GM21381 (cell line): ENCODE measurements around the gene SCO2.

Experiments used
- ATAC-seq: cut with Tn5 transposase; IDR thresholded peaks from one replicate; pipeline ENCODE4 v1.9.1; 2021; ENCODE audit warnings: mild to moderate bottlenecking, moderate library complexity; ENCODE audit not compliant: unreplicated experiment

SCO2 gene

DNA sequence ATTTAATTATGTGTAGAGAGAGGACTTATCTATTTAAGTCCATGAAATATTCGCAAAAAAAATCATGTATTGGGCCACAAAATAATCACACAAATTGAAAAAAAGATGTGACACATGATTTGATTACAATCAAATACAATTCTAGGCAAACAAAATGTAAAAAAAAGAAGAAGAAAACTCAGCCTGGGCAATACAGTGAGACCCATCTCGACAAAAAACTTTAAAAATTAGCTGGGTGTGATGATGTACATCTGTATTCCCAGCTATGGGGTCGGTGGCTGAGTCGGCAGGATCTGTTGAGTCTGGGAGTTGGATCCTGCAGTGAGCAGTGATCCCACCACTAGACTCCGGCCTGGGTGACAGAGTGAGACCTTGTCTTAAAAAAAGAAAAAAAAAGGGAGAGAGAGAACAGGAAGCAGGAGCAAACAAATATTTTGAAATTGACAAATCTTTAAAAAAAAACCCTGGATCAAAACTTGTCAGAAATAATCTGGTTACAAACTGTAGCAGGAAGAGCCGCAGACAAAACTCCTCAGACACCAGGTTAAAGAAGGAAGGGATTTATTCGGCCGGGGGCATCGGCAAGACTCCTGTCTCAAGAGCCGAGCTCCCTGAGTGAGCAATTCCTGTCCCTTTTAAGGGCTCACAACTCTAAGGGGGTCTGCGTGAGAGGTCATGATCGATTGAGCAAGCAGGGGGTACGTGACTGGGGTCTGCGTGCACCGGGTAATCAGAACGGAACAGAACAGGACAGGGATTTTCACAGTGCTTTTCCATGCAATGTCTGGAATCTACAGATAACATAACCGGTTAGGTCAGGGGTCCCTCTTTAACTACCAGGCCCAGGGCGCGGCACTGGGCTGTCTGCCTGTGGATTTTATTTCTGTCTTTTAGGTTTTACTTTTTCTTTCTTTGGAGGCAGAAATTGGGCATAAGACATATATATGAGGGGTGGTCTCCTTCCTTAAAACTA is 7.7 kb upstream of the SCO2 start:
- no peak for ATAC-seq

DNA sequence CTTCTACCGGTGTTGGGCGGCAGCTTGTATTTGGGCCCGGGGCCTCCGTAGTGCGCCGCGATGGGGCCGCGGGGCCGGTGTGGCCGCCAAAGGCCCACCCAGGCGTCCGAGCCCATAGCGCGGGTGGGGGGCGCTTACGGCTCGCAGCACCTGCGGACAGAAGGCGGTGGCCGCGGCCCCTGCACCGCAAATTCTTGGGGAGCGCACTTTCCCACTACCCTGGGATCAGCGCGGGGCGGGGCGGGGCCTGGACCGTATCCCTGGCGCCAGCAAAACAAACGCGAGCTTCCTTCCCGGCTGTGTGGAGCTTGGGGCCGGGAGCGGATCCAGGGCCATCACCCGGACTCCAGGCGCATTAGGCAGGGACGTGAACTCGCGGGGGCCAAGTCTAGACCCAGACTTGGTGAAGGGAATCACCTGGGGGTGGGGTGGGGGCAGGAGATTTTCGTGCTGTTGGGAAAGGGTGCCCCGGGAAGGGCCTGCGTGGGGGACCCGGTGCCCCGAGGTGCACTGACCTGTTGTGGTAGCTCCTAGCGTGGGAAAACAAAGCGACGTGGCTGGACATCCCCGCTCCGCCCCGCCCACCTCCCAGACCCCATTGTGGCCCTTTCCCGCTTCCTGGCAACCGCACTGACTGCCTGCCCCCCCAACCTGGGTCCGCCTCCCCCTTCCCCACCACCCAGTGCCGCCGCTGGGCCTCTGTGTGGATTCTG is 6.7 kb upstream of the SCO2 start:
- ATAC-seq = no peak

- no peak for ATAC-seq
Observed at GRCh38 chr22:50531546-50531961, 6.2 kb upstream of the SCO2 start.

- ATAC-seq = no peak
Observed at GRCh38 chr22:50530877-50531545, 5.6 kb upstream of the SCO2 start.

DNA sequence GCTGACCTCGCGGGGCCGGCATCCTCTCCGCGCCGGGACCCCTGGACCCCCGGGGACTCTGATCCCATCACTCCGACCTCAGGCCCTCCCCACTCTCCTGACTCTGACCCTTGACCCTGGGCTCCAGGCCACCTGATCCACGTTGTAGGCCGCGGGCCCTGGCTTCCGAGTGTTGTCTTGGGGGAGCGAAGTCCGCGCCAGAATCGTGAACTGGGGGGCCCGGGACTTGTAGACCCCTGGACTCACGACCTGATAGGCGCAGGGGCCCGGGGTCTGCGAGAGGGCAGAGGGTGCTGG is 5.1 kb upstream of the SCO2 start:
- ATAC-seq = no peak

DNA sequence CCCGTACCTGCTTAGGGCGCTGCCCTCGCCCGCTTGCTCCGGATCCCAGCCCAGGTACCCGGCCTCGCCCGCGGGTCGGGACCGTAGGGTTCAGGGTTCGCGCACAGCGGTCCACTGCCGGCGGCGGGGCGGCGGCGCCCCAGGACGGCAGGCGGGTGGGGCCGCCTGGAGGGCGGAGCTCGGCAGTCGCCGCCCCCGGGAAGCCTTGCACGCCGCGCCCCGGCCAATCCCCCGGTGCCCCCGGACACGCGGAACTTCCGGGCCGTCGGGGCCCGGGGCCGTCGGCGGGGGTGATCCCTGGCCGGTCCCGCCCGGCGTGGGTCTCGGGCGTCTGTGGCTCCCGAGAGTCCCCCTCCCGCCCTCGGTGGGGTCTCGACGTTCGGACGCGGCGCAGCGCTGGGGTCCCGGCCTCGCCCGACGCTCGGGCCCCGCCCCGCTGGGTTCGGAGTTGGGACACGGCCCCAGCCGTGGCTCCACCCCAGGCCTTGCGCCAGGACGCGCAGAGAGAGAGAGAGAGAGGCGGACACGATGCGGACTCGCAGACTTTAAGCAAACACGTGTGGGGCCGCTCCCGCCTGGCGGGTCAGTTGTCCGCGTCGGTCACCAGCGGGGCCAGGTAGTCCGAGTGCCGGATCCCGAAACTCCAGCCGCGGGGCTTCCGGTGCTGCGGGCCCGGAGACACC is 4.6 kb upstream of the SCO2 start, which contains the start of gene TYMP:
TYMP (minus strand) TSS at position 116 of the 683 bp plus-strand sequence. CDS start 303 bp downstream, outside the sequence.
- no peak for ATAC-seq

DNA sequence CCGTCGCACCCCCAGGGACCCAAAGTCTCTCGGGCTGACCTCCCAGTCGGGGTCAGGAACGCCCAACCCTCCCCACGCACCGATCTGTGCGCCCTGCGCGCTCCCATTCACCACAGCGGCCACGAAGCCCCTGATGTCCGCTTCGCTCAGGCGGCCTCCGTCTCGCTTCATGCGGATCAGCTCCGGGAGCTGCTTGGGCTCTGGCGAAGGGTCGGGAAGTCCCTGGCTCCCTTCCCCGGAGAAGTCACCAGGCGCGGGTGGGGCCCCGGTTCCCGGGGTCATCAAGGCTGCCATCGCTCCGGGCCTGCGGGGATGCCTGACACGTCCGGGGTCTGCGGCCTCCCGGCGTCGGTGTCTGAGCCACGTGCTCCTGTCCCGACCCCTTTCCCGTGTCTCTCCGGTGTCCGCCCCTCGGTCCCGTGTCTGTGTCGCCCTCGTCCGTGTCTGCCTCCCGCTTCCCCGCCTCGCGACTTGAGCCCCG is 4.1 kb upstream of the SCO2 start:
- ATAC-seq = no peak

GRCh38 chr22:50528682-50529415 is 3.5 kb upstream of the SCO2 start:
- no peak for ATAC-seq

- ATAC-seq = no peak
Observed at GRCh38 chr22:50527921-50528681, 2.7 kb upstream of the SCO2 start.

GRCh38 chr22:50526834-50527801 is 1.7 kb upstream of the SCO2 start:
- ATAC-seq = no peak

- ATAC-seq = peak; percentile 29
Observed at GRCh38 chr22:50526108-50526833, 873 bp upstream of the SCO2 start.

GRCh38 chr22:50525858-50526107 is 385 bp upstream of the SCO2 start:
- no peak for ATAC-seq

GRCh38 chr22:50524676-50525103 is 708 bp downstream of the SCO2 start:
- no peak for ATAC-seq

DNA sequence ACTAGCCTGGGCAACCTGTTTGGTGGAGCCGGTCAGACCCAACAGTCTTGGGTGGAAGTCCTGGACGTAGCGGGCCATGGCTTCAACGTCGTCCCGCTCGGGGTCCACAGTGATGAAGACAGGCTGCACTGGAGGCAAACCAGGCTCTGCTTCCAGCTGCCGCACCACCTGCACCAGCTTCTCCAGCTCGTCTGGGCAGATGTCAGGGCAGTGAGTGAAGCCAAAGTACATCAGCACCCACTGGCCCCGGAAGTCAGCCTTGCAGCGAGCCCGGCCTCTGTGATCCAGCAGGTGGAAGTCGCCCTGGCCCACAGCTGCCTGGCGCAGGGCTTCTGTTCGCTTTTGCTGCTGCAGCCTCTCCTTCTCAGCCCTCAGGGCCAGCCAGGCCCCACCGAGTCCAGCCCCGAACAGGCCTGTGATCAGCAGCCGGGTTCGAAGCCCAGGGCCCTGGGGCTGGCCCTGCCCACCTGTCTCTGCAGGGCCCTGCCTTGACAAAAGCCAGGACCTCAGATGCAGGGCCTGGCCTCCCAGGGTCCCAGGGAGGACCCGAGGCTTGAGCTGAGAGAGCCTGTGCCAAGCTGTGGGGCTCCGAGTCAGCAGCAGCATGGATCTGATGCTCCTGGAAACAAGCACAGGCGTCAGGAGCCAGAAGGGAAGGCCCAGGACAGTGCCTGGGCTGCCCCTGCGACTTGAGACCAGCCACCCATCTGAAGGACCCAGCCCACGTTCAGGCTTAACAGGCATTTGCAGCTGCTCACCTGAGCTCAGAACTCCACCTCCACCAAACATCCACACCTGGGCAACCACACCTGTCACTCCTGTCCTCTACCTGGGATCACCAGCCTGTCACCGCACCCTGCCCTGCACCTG is 1.4 kb downstream of the SCO2 start:
- ATAC-seq = no peak

DNA sequence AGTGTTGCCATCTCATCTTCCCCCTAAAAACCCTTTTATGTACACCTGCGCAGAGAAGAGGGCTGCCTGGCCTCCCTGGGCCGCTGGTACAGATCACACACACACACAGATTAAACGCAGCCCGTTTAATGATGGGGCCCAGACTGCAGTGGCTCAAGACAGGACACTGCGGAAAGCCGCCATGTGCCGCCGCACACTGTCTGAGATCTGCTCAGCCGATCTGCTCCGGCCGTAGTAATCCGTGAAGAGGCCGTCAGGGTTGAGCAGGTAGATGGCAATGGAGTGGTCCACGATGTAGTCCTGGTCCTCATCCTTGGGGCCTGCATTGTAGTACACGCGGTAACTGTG is 2.0 kb downstream of the SCO2 start:
- no peak for ATAC-seq

DNA sequence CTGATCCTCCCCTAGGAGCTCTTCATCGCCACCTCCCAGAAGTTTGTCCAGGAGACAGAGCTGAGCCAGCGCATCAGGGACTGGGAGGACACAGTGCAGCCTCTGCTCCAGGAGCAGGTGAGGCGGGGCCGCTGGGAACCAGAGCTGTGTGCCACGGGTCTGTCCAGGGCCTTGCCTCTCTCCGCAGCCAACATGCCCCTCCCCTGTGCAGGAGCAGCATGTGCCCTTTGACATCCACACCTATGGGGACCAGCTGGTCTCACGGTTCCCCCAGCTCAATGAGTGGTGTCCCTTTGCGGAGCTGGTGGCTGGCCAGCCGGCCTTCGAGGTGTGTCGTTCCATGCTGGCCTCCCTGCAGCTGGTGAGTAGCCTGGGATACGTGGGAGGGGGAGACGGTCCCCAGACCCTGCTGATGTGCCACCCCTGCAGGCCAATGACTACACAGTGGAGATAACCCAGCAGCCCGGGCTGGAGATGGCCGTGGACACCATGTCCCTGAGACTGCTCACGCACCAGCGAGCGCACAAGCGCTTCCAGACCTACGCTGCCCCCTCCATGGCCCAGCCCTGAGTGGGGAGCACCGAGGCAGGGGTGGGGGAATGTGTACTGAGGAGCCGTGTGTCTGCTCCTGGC is 2.5 kb downstream of the SCO2 start:
- ATAC-seq = no peak
